Stimulated activated CD8-positive, alpha-beta memory T cell treated with anti-CD3 and anti-CD28 coated beads, Interleukin-4, amount 100 ng/mL, for 24 hours (primary cell): Measurements from ENCODE around the gene ZNF277.

Experiments
- DNase-seq: peaks from one replicate; pipeline ENCODE4 v3.0.0-alpha.2; 2020; ENCODE audit warnings: low read depth

The ZNF277 gene

GRCh38 chr7:112357136-112357535 is 150.6 kb downstream of the ZNF277 start:
- DNase-seq, result no peak

- DNase-seq, result no peak
Measured at GRCh38 chr7:112358513-112358912, 152.0 kb downstream of the ZNF277 start.

- no peak for DNase-seq
Measured at GRCh38 chr7:112359086-112359485, 152.6 kb downstream of the ZNF277 start.

GRCh38 chr7:112360681-112361080 is 154.2 kb downstream of the ZNF277 start:
- DNase-seq, result no peak

- no peak for DNase-seq
Measured at GRCh38 chr7:112361154-112361553, 154.7 kb downstream of the ZNF277 start.

- no peak for DNase-seq
Measured at GRCh38 chr7:112362053-112362650, 155.7 kb downstream of the ZNF277 start.

- no peak for DNase-seq
Measured at GRCh38 chr7:112362731-112363131, 156.2 kb downstream of the ZNF277 start.

GRCh38 chr7:112364388-112364787 is 157.9 kb downstream of the ZNF277 start:
- DNase-seq, result no peak

- DNase-seq, result no peak
Measured at GRCh38 chr7:112365551-112365950, 159.1 kb downstream of the ZNF277 start.

- no peak for DNase-seq
Measured at GRCh38 chr7:112366886-112367285, 160.4 kb downstream of the ZNF277 start.

GRCh38 chr7:112370436-112370835 is 163.9 kb downstream of the ZNF277 start:
- DNase-seq, result no peak

- no peak for DNase-seq
Measured at GRCh38 chr7:112371701-112372100, 165.2 kb downstream of the ZNF277 start.

- no peak for DNase-seq
Measured at GRCh38 chr7:112372101-112372500, 165.6 kb downstream of the ZNF277 start.

GRCh38 chr7:112377593-112377992 is 171.1 kb downstream of the ZNF277 start:
- DNase-seq, result no peak

- no peak for DNase-seq
Measured at GRCh38 chr7:112381311-112382091, 175.0 kb downstream of the ZNF277 start.

GRCh38 chr7:112383671-112384417 is 177.3 kb downstream of the ZNF277 start:
- no peak for DNase-seq

GRCh38 chr7:112385516-112385915 is 179.0 kb downstream of the ZNF277 start:
- no peak for DNase-seq

GRCh38 chr7:112386619-112387018 is 180.1 kb downstream of the ZNF277 start:
- DNase-seq, result no peak

- no peak for DNase-seq
Measured at GRCh38 chr7:112390167-112390566, 183.7 kb downstream of the ZNF277 start.

- peak; percentile 33 for DNase-seq
Measured at GRCh38 chr7:112391079-112391821, 184.8 kb downstream of the ZNF277 start.

- DNase-seq, result peak; percentile 53
Measured at GRCh38 chr7:112391841-112392286, 185.4 kb downstream of the ZNF277 start.
